Fibroblast of pulmonary artery (primary cell): ENCODE measurements around the gene DCK.

ENCODE experiments used
- DNase-seq: peaks from one replicate; pipeline ENCODE4 v3.0.0-alpha.2; 2010; ENCODE audit warnings: low read depth
- H3K4me3 ChIP-seq: replicated peaks from 2 replicates; pipeline ENCODE4 v1.5.1; 2011; ENCODE audit warnings: low read depth, mild to moderate bottlenecking, control low read depth, low read length, moderate library complexity
- CTCF ChIP-seq: IDR thresholded peaks from 2 replicates; pipeline ENCODE4 v1.5.1; 2011; ENCODE audit warnings: mild to moderate bottlenecking, control low read depth, low read length, inconsistent platforms; ENCODE audit errors: missing control alignments

The DCK gene

GRCh38 chr4:70993181-70994068 lies at the start of gene DCK:
DCK (plus strand) TSS chr4:70993649; CDS start chr4:70993836, 187 bp downstream.
- peak within 1 kb of the TSS; percentile 90 for H3K4me3 ChIP-seq
- DNase-seq, result peak; percentile 91
- TF ChIP-seq CTCF, result no peak

DNA sequence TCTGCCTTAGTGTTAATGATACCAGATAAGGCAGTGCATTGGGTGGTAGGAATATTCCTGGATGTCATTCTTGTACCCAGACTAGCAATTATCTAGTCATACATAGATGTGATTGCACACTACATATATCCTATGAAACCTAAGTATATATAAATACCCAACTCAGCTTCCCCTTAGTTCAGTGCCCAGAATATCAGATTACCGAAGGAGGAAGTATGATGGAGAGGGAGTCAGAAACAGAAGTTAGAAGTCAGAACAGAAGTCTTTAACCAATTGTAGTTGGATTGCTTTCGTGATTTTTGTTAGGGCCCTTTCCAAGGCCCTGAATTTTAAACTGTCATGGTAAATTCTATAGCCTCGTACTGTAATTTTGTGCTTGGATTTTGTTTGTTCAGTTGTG lies 48.4 kb upstream of the DCK start:
- no peak for DNase-seq
- TF ChIP-seq CTCF, result no peak
- no peak overlapping the region for H3K4me3 ChIP-seq

- H3K4me3 ChIP-seq, result no peak overlapping the region
- no peak for TF ChIP-seq CTCF
- peak; percentile 16 for DNase-seq
Observed at GRCh38 chr4:70945452-70946055, 47.9 kb upstream of the DCK start.

GRCh38 chr4:70946939-70947338 lies 46.5 kb upstream of the DCK start:
- TF ChIP-seq CTCF, result no peak
- peak; percentile 19 for DNase-seq
- H3K4me3 ChIP-seq, result no peak overlapping the region

DNA sequence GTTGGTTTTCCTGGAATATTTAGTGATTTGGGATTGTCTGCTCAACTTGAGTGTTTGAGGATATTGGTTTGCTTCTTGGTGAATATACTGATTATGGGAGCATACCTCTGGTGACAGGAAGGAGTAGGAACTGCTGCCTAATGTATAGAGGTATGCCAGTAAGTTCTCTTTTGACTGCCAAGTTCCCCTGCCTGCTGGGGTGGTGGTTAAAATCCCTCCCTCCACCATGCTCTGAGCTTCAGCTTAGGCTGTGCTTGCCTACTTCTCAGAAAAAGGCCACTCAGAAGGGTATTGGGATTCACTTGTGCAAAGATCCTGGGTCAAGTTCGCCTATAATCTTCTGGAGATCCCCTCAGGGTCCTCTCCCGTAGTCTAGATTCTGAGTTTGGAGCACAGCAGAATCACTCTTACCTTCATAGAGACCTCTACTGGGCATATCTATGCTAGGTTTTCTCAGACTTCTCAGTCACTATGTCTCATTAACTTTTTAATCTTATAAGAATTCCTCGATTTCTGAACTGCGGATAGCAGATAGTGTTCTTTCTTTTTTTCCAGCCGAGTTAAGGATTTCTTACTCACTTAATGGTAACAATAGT lies 44.7 kb upstream of the DCK start:
- DNase-seq, result no peak
- no peak for TF ChIP-seq CTCF
- H3K4me3 ChIP-seq, result no peak overlapping the region

GRCh38 chr4:70954032-70954431 lies 39.4 kb upstream of the DCK start:
- TF ChIP-seq CTCF, result no peak
- DNase-seq, result no peak
- no peak overlapping the region for H3K4me3 ChIP-seq
